Activated CD4-positive, alpha-beta memory T cell treated with anti-CD3 and anti-CD28 coated beads for 36 hours (primary cell): Measurements from ENCODE around the gene ADAMTS12. TPM values are rescaled to one million over a fixed set of nuclear protein-coding genes. Genes with fewer than 3 reads are reported as not detected.

ENCODE experiments used
- CTCF ChIA-PET: fragments of 350-600 bp; sonication (Branson Sonifier 250); formaldehyde crosslinking; loops from one replicate; lab custom pipeline; 2021; ENCODE audit warnings: antibody characterized with exemption, inconsistent platforms; lab: Charles Lee
- POLR2A ChIA-PET: fragments of 350-600 bp; sonication (Branson Sonifier 250); formaldehyde crosslinking; loops from one replicate; lab custom pipeline; 2021; ENCODE audit warnings: antibody characterized with exemption; lab: Charles Lee
- DNase-seq: peaks from one replicate; pipeline ENCODE4 v3.0.0-alpha.2; 2020
- H3K27ac Mint-ChIP-seq: one replicate; pipeline ENCODE4 v1.8.0; 2021; ENCODE audit warnings: mixed read lengths
- H3K27me3 Mint-ChIP-seq: one replicate; pipeline ENCODE4 v1.8.0; 2021; ENCODE audit warnings: mixed read lengths
- H3K36me3 Mint-ChIP-seq: one replicate; pipeline ENCODE4 v1.8.0; 2021; ENCODE audit warnings: mixed read lengths
- H3K4me1 Mint-ChIP-seq: one replicate; pipeline ENCODE4 v1.8.0; 2021; ENCODE audit warnings: low read depth, mixed read lengths
- H3K4me3 Mint-ChIP-seq: one replicate; pipeline ENCODE4 v1.8.0; 2021; ENCODE audit warnings: mild to moderate bottlenecking, mixed read lengths
- H3K9me3 Mint-ChIP-seq: one replicate; pipeline ENCODE4 v1.8.0; 2021; ENCODE audit warnings: mixed read lengths
- intact Hi-C: fragments of 100-400 bp; cut with micrococcal nuclease; formaldehyde crosslinking; loops from one replicate; pipeline ENCODE4 v1.15.1; 2023
- total RNA-seq, 2 experiments: library from RNA; stranded (reverse); gene quantifications; one replicate each; pipeline ENCODE4 v1.2.3, GENCODE V29; 2021

The ADAMTS12 gene
- total RNA-seq, 2 experiments from 2014 or later: not detected

GRCh38 chr5:33793836-33794549 lies 97.8 kb downstream of the ADAMTS12 start:
- peaks cover 2% of the 10 kb centered on the region for H3K27me3 Mint-ChIP-seq
- no peaks in the 10 kb centered on the region for H3K36me3 Mint-ChIP-seq
- no peak overlapping the region for H3K27ac Mint-ChIP-seq
- no peak for DNase-seq
- no peak overlapping the region for H3K4me3 Mint-ChIP-seq
- no peaks in the 10 kb centered on the region for H3K9me3 Mint-ChIP-seq
- intact Hi-C loops: no loop called here
- CTCF ChIA-PET: interaction anchor here (0.6 kb wide), 1 partner anchor 1402 kb away, joined by 3 read pairs; no protein-coding TSS in a partner anchor
- no peaks in the 10 kb centered on the region for H3K4me1 Mint-ChIP-seq
- POLR2A ChIA-PET: no interaction called here

- H3K4me3 Mint-ChIP-seq: no peak overlapping the region
- DNase-seq: no peak
- H3K4me1 Mint-ChIP-seq: no peaks in the 10 kb centered on the region
- H3K27ac Mint-ChIP-seq: no peak overlapping the region
- peaks cover 2% of the 10 kb centered on the region for H3K27me3 Mint-ChIP-seq
- POLR2A ChIA-PET: no interaction called here
- H3K36me3 Mint-ChIP-seq: no peaks in the 10 kb centered on the region
- CTCF ChIA-PET: interaction anchor here (0.6 kb wide), 1 partner anchor 1401 kb away, joined by 3 read pairs; no protein-coding TSS in a partner anchor
- intact Hi-C loops: no loop called here
- H3K9me3 Mint-ChIP-seq: no peaks in the 10 kb centered on the region
Measured at GRCh38 chr5:33793276-33793675, 98.5 kb downstream of the ADAMTS12 start.

GRCh38 chr5:33792559-33792958 lies 99.2 kb downstream of the ADAMTS12 start:
- H3K4me1 Mint-ChIP-seq: no peaks in the 10 kb centered on the region
- H3K27me3 Mint-ChIP-seq: peaks cover 2% of the 10 kb centered on the region
- ChIA-PET CTCF (no interaction called here), POLR2A (no interaction called here)
- no peak overlapping the region for H3K4me3 Mint-ChIP-seq
- intact Hi-C loops: no loop called here
- no peaks in the 10 kb centered on the region for H3K36me3 Mint-ChIP-seq
- no peak for DNase-seq
- H3K27ac Mint-ChIP-seq: no peak overlapping the region
- no peaks in the 10 kb centered on the region for H3K9me3 Mint-ChIP-seq

GRCh38 chr5:33789567-33789957 lies 102.2 kb downstream of the ADAMTS12 start:
- Mint-ChIP-seq H3K27ac (no peak overlapping the region), H3K4me1 (no peaks in the 10 kb centered on the region), H3K36me3 (peaks cover 1% of the 10 kb centered on the region), H3K4me3 (no peak overlapping the region), H3K27me3 (peaks cover 2% of the 10 kb centered on the region), H3K9me3 (peaks cover 6% of the 10 kb centered on the region)
- ChIA-PET POLR2A (no interaction called here), CTCF (no interaction called here)
- intact Hi-C loops: no loop called here
- DNase-seq: no peak

- Mint-ChIP-seq H3K4me3 (no peak overlapping the region), H3K36me3 (peaks cover 1% of the 10 kb centered on the region), H3K4me1 (no peaks in the 10 kb centered on the region), H3K27ac (no peak overlapping the region), H3K9me3 (peaks cover 6% of the 10 kb centered on the region), H3K27me3 (no peaks in the 10 kb centered on the region)
- ChIA-PET POLR2A (no interaction called here), CTCF (no interaction called here)
- no peak for DNase-seq
- intact Hi-C loops: no loop called here
Measured at GRCh38 chr5:33788922-33789566, 102.7 kb downstream of the ADAMTS12 start.

- no peak for DNase-seq
- Mint-ChIP-seq H3K4me1 (no peaks in the 10 kb centered on the region), H3K27me3 (no peaks in the 10 kb centered on the region), H3K9me3 (peaks cover 6% of the 10 kb centered on the region), H3K4me3 (no peak overlapping the region), H3K27ac (no peak overlapping the region), H3K36me3 (peaks cover 1% of the 10 kb centered on the region)
- ChIA-PET POLR2A (no interaction called here), CTCF (no interaction called here)
- intact Hi-C loops: no loop called here
Measured at GRCh38 chr5:33785571-33785970, 106.2 kb downstream of the ADAMTS12 start.

- intact Hi-C loops: no loop called here
- Mint-ChIP-seq H3K36me3 (peaks cover 1% of the 10 kb centered on the region), H3K9me3 (peaks cover 11% of the 10 kb centered on the region), H3K27ac (no peak overlapping the region), H3K4me3 (no peak overlapping the region), H3K27me3 (no peaks in the 10 kb centered on the region), H3K4me1 (no peaks in the 10 kb centered on the region)
- CTCF ChIA-PET: no interaction called here
- POLR2A ChIA-PET: no interaction called here
- DNase-seq: no peak
Measured at GRCh38 chr5:33781286-33781685, 110.5 kb downstream of the ADAMTS12 start.

GRCh38 chr5:33776151-33776660 lies 115.6 kb downstream of the ADAMTS12 start:
- Mint-ChIP-seq H3K9me3 (peaks cover 5% of the 10 kb centered on the region), H3K27ac (no peak overlapping the region), H3K36me3 (no peaks in the 10 kb centered on the region), H3K4me1 (no peaks in the 10 kb centered on the region), H3K4me3 (no peak overlapping the region), H3K27me3 (no peaks in the 10 kb centered on the region)
- POLR2A ChIA-PET: no interaction called here
- DNase-seq: no peak
- CTCF ChIA-PET: no interaction called here
- intact Hi-C loops: no loop called here

GRCh38 chr5:33774341-33774740 lies 117.4 kb downstream of the ADAMTS12 start:
- peaks cover 5% of the 10 kb centered on the region for H3K9me3 Mint-ChIP-seq
- intact Hi-C loops: no loop called here

GRCh38 chr5:33772380-33772897 lies 119.4 kb downstream of the ADAMTS12 start:
- intact Hi-C loops: no loop called here
- ChIA-PET POLR2A (no interaction called here), CTCF (interaction anchor here (1.4 kb wide), 1 partner anchor 162 kb away, joined by 5 read pairs; no protein-coding TSS in a partner anchor)
- H3K27ac Mint-ChIP-seq: no peak overlapping the region
- no peaks in the 10 kb centered on the region for H3K36me3 Mint-ChIP-seq
- H3K4me3 Mint-ChIP-seq: no peak overlapping the region
- no peak for DNase-seq
- no peaks in the 10 kb centered on the region for H3K9me3 Mint-ChIP-seq
- no peaks in the 10 kb centered on the region for H3K27me3 Mint-ChIP-seq
- no peaks in the 10 kb centered on the region for H3K4me1 Mint-ChIP-seq

More at GRCh38 chr5:33774341-33774740, 117.4 kb downstream of the ADAMTS12 start:
- Mint-ChIP-seq H3K4me3 (no peak overlapping the region), H3K27me3 (no peaks in the 10 kb centered on the region), H3K36me3 (no peaks in the 10 kb centered on the region), H3K27ac (no peak overlapping the region), H3K4me1 (no peaks in the 10 kb centered on the region)
- POLR2A ChIA-PET: no interaction called here
- no peak for DNase-seq
- CTCF ChIA-PET: no interaction called here

GRCh38 chr5:33769968-33770367 lies 121.8 kb downstream of the ADAMTS12 start:
- intact Hi-C loops: no loop called here
- DNase-seq: no peak
- Mint-ChIP-seq H3K4me3 (no peak overlapping the region), H3K9me3 (no peaks in the 10 kb centered on the region), H3K4me1 (no peaks in the 10 kb centered on the region), H3K27ac (no peak overlapping the region), H3K27me3 (no peaks in the 10 kb centered on the region), H3K36me3 (no peaks in the 10 kb centered on the region)
- ChIA-PET POLR2A (no interaction called here), CTCF (no interaction called here)

- DNase-seq: no peak
- Mint-ChIP-seq H3K27ac (no peak overlapping the region), H3K27me3 (no peaks in the 10 kb centered on the region), H3K4me3 (no peak overlapping the region), H3K4me1 (no peaks in the 10 kb centered on the region), H3K9me3 (no peaks in the 10 kb centered on the region), H3K36me3 (no peaks in the 10 kb centered on the region)
- POLR2A ChIA-PET: no interaction called here
- CTCF ChIA-PET: no interaction called here
- intact Hi-C loops: no loop called here
Measured at GRCh38 chr5:33769196-33769595, 122.6 kb downstream of the ADAMTS12 start.
